PC-9 (cell line): ENCODE measurements around the gene C1orf21. TPM values are rescaled to one million over a fixed set of nuclear protein-coding genes. Genes with fewer than 3 reads are reported as not detected.

ENCODE experiments used
- BruUV-seq: library from RNA; stranded (reverse); fragments of 400-500 nt; replicated peaks from 2 replicates; lab custom pipeline; 2021; lab: Mats Ljungman, UMichigan
- CTCF ChIA-PET: fragments of 300-600 bp; sonication (Branson Sonifier 250); formaldehyde crosslinking; loops from one replicate; lab custom pipeline; 2022; ENCODE audit warnings: antibody characterized with exemption; lab: Charles Lee
- POLR2A ChIA-PET: fragments of 300-600 bp; sonication (Branson Sonifier 250); formaldehyde crosslinking; loops from one replicate; lab custom pipeline; 2022; ENCODE audit warnings: antibody characterized with exemption; ENCODE audit not compliant: unreplicated experiment; lab: Charles Lee
- DNase-seq, 2 experiments: peaks; one replicate each; pipeline versions ENCODE4 v3.0.0 to v3.0.0-alpha.2; 2015 to 2022; ENCODE audit warnings: mixed read lengths in 1 of 2
- H2AFZ ChIP-seq: fragments of 200-600 bp; sonication (generic); 2 replicates; pipeline ENCODE4 v1.8.1; 2017; ENCODE audit warnings: antibody characterized with exemption
- H3F3A ChIP-seq: fragments of 200-600 bp; sonication (generic); 2 replicates; pipeline ENCODE4 v1.8.1; 2017; ENCODE audit warnings: antibody characterized with exemption, mild to moderate bottlenecking, low read depth; ENCODE audit not compliant: insufficient read depth
- H3K27ac ChIP-seq: fragments of 200-600 bp; sonication (generic); 2 replicates; pipeline ENCODE4 v1.6.1; 2016; ENCODE audit warnings: mixed run types
- H3K27me3 ChIP-seq: fragments of 200-600 bp; sonication (generic); 2 replicates; pipeline ENCODE4 v1.6.1; 2016; ENCODE audit warnings: low read depth, mixed run types; ENCODE audit not compliant: insufficient read depth
- H3K36me3 ChIP-seq: fragments of 200-600 bp; sonication (generic); 2 replicates; pipeline ENCODE4 v1.6.1; 2016; ENCODE audit warnings: low read depth, mixed run types
- H3K4me1 ChIP-seq: fragments of 200-600 bp; sonication (generic); replicated peaks from 2 replicates; pipeline ENCODE4 v1.6.1; 2016; ENCODE audit warnings: mixed run types; ENCODE audit not compliant: insufficient read depth
- H3K4me2 ChIP-seq: fragments of 200-600 bp; sonication (generic); 2 replicates; pipeline ENCODE4 v1.6.1; 2017; ENCODE audit warnings: mixed run types
- H3K4me3 ChIP-seq: fragments of 200-600 bp; sonication (generic); 2 replicates; pipeline ENCODE4 v1.6.1; 2016; ENCODE audit warnings: mixed run types
- H3K79me2 ChIP-seq: fragments of 200-600 bp; sonication (generic); 2 replicates; pipeline ENCODE4 v1.6.1; 2017; ENCODE audit warnings: low read depth, mixed run types
- H3K9me2 ChIP-seq: fragments of 200-600 bp; sonication (generic); 2 replicates; pipeline ENCODE4 v1.8.1; 2017; ENCODE audit warnings: mild to moderate bottlenecking; ENCODE audit not compliant: insufficient read depth
- H3K9me3 ChIP-seq: fragments of 200-600 bp; sonication (generic); 2 replicates; pipeline ENCODE4 v1.8.1; 2016; ENCODE audit warnings: low read depth; ENCODE audit not compliant: insufficient read depth
- H4K20me1 ChIP-seq: fragments of 200-600 bp; sonication (generic); 2 replicates; pipeline ENCODE4 v1.8.1; 2017; ENCODE audit not compliant: insufficient read depth
- EZH2 ChIP-seq: fragments of 200-600 bp; sonication (generic); IDR thresholded peaks from 2 replicates; pipeline ENCODE4 v1.8.0; 2017; ENCODE audit warnings: antibody characterized with exemption, low read depth
- intact Hi-C: fragments of 100-400 bp; cut with micrococcal nuclease; formaldehyde crosslinking; loops from one replicate; pipeline ENCODE4 v1.10.0; 2022; ENCODE audit not compliant: unreplicated experiment
- total RNA-seq: library from RNA; stranded (reverse); gene quantifications from 2 replicates; pipeline ENCODE4 v1.2.3, GENCODE V29; 2021
- TF ChIP-seq, protein P1 (sequence below): fragments of 200-600 bp; sonication (generic); conservative IDR thresholded peaks from 2 replicates; pipeline ENCODE4 v1.6.1; 2017; ENCODE audit warnings: mixed run types, antibody characterized with exemption, mild to moderate bottlenecking, moderate library complexity

Gene C1orf21
- total RNA-seq, 1 experiment from 2014 or later: 13.8 TPM

DNA sequence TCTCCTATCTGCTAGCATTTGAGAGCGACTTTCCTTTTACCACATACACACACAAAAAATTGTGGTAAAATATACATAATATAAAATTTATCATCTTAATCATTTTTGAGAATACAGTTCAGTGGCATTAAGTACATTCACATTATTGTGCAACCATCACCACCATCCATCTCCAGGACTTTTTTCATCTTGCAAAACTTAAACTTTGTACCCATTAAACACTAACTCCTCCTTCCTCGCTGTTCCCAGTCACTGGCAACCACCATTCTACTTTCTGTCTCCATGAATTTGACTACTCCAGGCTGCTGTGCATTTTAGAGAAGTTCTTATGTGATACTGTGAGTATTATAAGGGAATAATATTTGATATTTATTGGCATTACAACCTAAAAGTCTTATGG lies 181.3 kb downstream of the C1orf21 start:
- Histone ChIP-seq H3K4me2 (no peak overlapping the region), H3K9me3 (no peaks in the 10 kb centered on the region), H3K27ac (no peak overlapping the region), H3K4me3 (no peak overlapping the region), H4K20me1 (no peaks in the 10 kb centered on the region), H3F3A (no peaks in the 10 kb centered on the region), H3K79me2 (no peaks in the 10 kb centered on the region), H2AFZ (no peak overlapping the region), H3K4me1 (no peaks in the 10 kb centered on the region), H3K9me2 (no peaks in the 10 kb centered on the region), H3K27me3 (no peaks in the 10 kb centered on the region), H3K36me3 (no peaks in the 10 kb centered on the region)
- intact Hi-C loops: loop anchor here (10.0 kb wide), 1 partner anchor 97 kb away; no protein-coding TSS in a partner anchor
- no TSS peak for BruUV-seq
- no peak for TF ChIP-seq EZH2
- CTCF ChIA-PET: no interaction called here
- DNase-seq: no peak
- POLR2A ChIA-PET: no interaction called here

DNA sequence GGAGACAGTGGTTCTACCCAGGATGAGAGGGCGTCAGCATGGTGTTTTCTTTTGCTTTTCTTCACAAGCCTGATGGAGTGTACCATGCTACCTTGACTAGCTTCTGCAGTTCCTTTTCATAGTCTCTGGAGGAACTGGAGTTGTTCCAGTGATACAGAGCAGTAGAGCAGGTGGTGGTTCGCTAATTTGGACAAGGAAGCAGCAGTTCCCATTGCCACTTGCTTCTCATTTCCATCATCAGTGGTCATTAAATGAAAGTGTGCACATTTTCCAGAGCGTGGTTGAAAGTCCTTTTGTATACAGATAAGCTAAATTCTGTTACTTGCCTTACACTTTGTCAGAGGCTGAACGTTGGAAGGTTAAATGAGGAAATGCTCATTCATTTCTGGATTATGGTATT lies 182.3 kb downstream of the C1orf21 start:
- H3K27me3 ChIP-seq: no peaks in the 10 kb centered on the region
- TF ChIP-seq, protein P1, sequence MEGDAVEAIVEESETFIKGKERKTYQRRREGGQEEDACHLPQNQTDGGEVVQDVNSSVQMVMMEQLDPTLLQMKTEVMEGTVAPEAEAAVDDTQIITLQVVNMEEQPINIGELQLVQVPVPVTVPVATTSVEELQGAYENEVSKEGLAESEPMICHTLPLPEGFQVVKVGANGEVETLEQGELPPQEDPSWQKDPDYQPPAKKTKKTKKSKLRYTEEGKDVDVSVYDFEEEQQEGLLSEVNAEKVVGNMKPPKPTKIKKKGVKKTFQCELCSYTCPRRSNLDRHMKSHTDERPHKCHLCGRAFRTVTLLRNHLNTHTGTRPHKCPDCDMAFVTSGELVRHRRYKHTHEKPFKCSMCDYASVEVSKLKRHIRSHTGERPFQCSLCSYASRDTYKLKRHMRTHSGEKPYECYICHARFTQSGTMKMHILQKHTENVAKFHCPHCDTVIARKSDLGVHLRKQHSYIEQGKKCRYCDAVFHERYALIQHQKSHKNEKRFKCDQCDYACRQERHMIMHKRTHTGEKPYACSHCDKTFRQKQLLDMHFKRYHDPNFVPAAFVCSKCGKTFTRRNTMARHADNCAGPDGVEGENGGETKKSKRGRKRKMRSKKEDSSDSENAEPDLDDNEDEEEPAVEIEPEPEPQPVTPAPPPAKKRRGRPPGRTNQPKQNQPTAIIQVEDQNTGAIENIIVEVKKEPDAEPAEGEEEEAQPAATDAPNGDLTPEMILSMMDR: no peak
- no peak for TF ChIP-seq EZH2
- no peaks in the 10 kb centered on the region for H3F3A ChIP-seq
- no peaks in the 10 kb centered on the region for H3K36me3 ChIP-seq
- H4K20me1 ChIP-seq: no peaks in the 10 kb centered on the region
- ChIA-PET POLR2A (no interaction called here), CTCF (no interaction called here)
- no peaks in the 10 kb centered on the region for H3K9me3 ChIP-seq
- no peak overlapping the region for H3K27ac ChIP-seq
- intact Hi-C loops: loop anchor here (10.0 kb wide), 1 partner anchor 96 kb away; no protein-coding TSS in a partner anchor
- H2AFZ ChIP-seq: no peak overlapping the region
- no peaks in the 10 kb centered on the region for H3K79me2 ChIP-seq
- no peaks in the 10 kb centered on the region for H3K4me1 ChIP-seq
- no TSS peak for BruUV-seq
- H3K4me2 ChIP-seq: no peak overlapping the region
- H3K9me2 ChIP-seq: no peaks in the 10 kb centered on the region
- no peak overlapping the region for H3K4me3 ChIP-seq
- DNase-seq: no peak

DNA sequence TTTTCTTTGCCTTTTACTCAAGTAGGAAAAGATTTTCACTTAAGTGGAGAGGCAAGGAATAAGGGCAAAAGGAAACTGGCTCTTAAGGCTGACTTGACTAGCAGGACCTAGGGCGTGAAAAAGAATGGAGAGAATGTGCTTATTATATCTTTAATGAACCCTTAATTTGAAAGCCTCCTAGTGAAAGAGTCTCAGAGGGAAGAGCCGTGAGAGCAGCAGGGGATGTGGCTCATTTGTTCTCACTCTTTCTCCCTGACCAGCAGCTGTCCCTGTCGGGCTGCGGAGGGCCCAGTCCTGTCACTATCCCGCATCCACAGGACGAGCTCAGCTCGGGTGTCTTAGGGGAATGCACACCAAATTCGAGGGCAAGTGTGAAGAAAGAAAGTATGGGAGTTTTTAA lies 187.8 kb downstream of the C1orf21 start:
- H3K4me2 ChIP-seq: no peak overlapping the region
- H3K4me1 ChIP-seq: no peaks in the 10 kb centered on the region
- no peaks in the 10 kb centered on the region for H3K27me3 ChIP-seq
- CTCF ChIA-PET: no interaction called here
- TF ChIP-seq, protein P1: no peak
- no peak for TF ChIP-seq EZH2
- H3K36me3 ChIP-seq: no peaks in the 10 kb centered on the region
- H3F3A ChIP-seq: no peaks in the 10 kb centered on the region
- H3K9me2 ChIP-seq: no peaks in the 10 kb centered on the region
- no peak overlapping the region for H3K4me3 ChIP-seq
- POLR2A ChIA-PET: no interaction called here
- H3K79me2 ChIP-seq: no peaks in the 10 kb centered on the region
- H3K9me3 ChIP-seq: no peaks in the 10 kb centered on the region
- intact Hi-C loops: no loop called here
- H3K27ac ChIP-seq: no peak overlapping the region
- H2AFZ ChIP-seq: no peak overlapping the region
- no TSS peak for BruUV-seq
- no peak for DNase-seq
- no peaks in the 10 kb centered on the region for H4K20me1 ChIP-seq

DNA sequence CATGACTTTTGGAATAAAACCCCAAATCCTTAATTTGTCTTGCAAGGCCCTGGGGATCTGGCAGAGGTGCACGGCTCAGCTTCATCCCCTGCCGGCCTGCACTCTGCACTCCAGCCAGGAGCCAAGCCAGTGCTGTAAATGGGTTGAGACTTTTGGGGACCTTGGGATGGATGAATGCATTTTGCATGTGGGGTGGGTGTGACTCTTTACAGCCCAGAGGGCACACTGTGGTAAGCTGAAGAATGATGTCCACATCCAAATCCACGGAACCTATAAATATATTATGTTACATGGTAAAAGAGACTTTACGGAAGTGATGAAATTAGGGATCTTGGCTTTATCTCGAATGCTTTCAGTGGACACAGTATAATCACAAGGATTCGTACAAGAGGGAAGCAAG lies 190.0 kb downstream of the C1orf21 start:
- Histone ChIP-seq H3K9me2 (no peaks in the 10 kb centered on the region), H3K36me3 (no peaks in the 10 kb centered on the region), H3K27me3 (no peaks in the 10 kb centered on the region), H3K4me3 (no peak overlapping the region), H3F3A (no peaks in the 10 kb centered on the region), H2AFZ (no peak overlapping the region), H3K79me2 (no peaks in the 10 kb centered on the region), H3K4me2 (no peak overlapping the region), H4K20me1 (no peaks in the 10 kb centered on the region), H3K27ac (no peak overlapping the region), H3K4me1 (no peaks in the 10 kb centered on the region), H3K9me3 (no peaks in the 10 kb centered on the region)
- no peak for DNase-seq
- intact Hi-C loops: no loop called here
- CTCF ChIA-PET: no interaction called here
- POLR2A ChIA-PET: no interaction called here
- TF ChIP-seq, protein P1: no peak
- TF ChIP-seq EZH2: no peak
- BruUV-seq: no TSS peak
